HepG2 (cell line): ENCODE data around the gene FERMT2. TPM values are rescaled to one million over a fixed set of nuclear protein-coding genes. Genes with fewer than 3 reads are reported as not detected.

Experiments used
- ATAC-seq: fragments of 200-7000 bp; cut with Tn5 transposase; 3 replicates; pipeline ENCODE4 v1.9.1; 2020; ENCODE audit warnings: mild to moderate bottlenecking, moderate library complexity
- BruUV-seq: library from RNA; stranded (reverse); fragments of 400-500 nt; replicated peaks from 2 replicates; lab custom pipeline; 2021; lab: Mats Ljungman, UMichigan
- CTCF ChIA-PET: fragments of 300-600 bp; formaldehyde crosslinking; extraction: SDS; loops from one replicate; lab custom pipeline; 2021; ENCODE audit warnings: low total read pairs, inconsistent platforms, low intra/inter-chr PET ratio; lab: Yijun Ruan, JAX
- POLR2A ChIA-PET: fragments of 350-600 bp; sonication (Branson Sonifier 250); formaldehyde crosslinking; loops from one replicate; lab custom pipeline; 2020; ENCODE audit warnings: antibody characterized with exemption, inconsistent platforms; lab: Yijun Ruan, JAX
- DNase-seq: peaks from one replicate; pipeline ENCODE4 v3.0.0-alpha.2; 2015; ENCODE audit warnings: low spot score
- FAIRE-seq: peaks from 3 replicates; lab custom pipeline; 2011; peaks lifted over from hg19 to GRCh38; lab: Jason Lieb, UNC
- H2AFZ ChIP-seq: one replicate; pipeline ENCODE4 v1.6.1; 2011; ENCODE audit warnings: low read length, inconsistent platforms
- H3K27ac ChIP-seq: fragments of 300-600 bp; 3 replicates; pipeline ENCODE4 v1.8.0; 2011; ENCODE audit warnings: mixed run types, mild to moderate bottlenecking, mixed read lengths, low read length, inconsistent platforms; ENCODE audit not compliant: insufficient read depth; ENCODE audit errors: extremely low read length
- H3K27me3 ChIP-seq, 2 experiments: fragments of 200-600 bp in 1 of 2; 2 replicates in 1 of 2; 3 replicates in 1 of 2; pipeline versions ENCODE4 v1.6.0 to v1.8.0; 2011; ENCODE audit warnings: low read length in 2 of 2, mild to moderate bottlenecking in 2 of 2, moderate library complexity in 2 of 2, inconsistent platforms in 1 of 2; ENCODE audit not compliant: insufficient read depth in 2 of 2, control insufficient read depth in 1 of 2
- H3K36me3 ChIP-seq, 2 experiments: fragments of 200-600 bp in 1 of 2; replicated peaks in 1 of 2; 2 replicates in 1 of 2; 3 replicates in 1 of 2; pipeline versions ENCODE4 v1.5.1 to v1.8.0; 2011; ENCODE audit warnings: low read length in 2 of 2, inconsistent platforms in 1 of 2; ENCODE audit not compliant: insufficient read depth in 2 of 2, control insufficient read depth in 1 of 2
- H3K4me1 ChIP-seq: 2 replicates; pipeline ENCODE4 v1.5.1; 2012; ENCODE audit warnings: low read length, inconsistent platforms; ENCODE audit not compliant: insufficient read depth
- H3K4me2 ChIP-seq: 2 replicates; pipeline ENCODE4 v1.6.0; 2011; ENCODE audit warnings: low read depth, low read length, inconsistent platforms
- H3K4me3 ChIP-seq, 3 experiments: fragments of 200-600 bp in 1 of 3; sonication (generic), shearing (Covaris generic) in 1 of 3; replicated peaks in 1 of 3; 2 replicates each; pipeline ENCODE4 v1.5.1; 2011 to 2016; ENCODE audit warnings: low read length in 3 of 3, inconsistent platforms in 2 of 3, low read depth in 2 of 3, mild to moderate bottlenecking in 2 of 3, control low read depth in 1 of 3, mixed read lengths in 1 of 3; ENCODE audit not compliant: insufficient read depth in 1 of 3
- H3K79me2 ChIP-seq: one replicate; pipeline ENCODE4 v1.6.1; 2011; ENCODE audit warnings: low read length, inconsistent platforms; ENCODE audit not compliant: insufficient read depth
- H3K9ac ChIP-seq: 2 replicates; pipeline ENCODE4 v1.6.0; 2011; ENCODE audit warnings: mild to moderate bottlenecking, low read depth, low read length, inconsistent platforms; ENCODE audit not compliant: insufficient read depth
- H3K9me3 ChIP-seq: 2 replicates; pipeline ENCODE4 v1.5.1; 2012; ENCODE audit warnings: mild to moderate bottlenecking, low read length
- H4K20me1 ChIP-seq: 2 replicates; pipeline ENCODE4 v1.6.0; 2011; ENCODE audit warnings: inconsistent platforms, mild to moderate bottlenecking, low read length, moderate library complexity; ENCODE audit not compliant: insufficient read depth
- GPN1 ChIP-seq: sonication (generic); formaldehyde crosslinking; IDR thresholded peaks from 2 replicates; pipeline ENCODE4 v1.5.1; 2020; ENCODE audit warnings: missing genetic modification reagents, borderline replicate concordance
- HCFC1 ChIP-seq: fragments of 150-350 bp; IDR thresholded peaks from 2 replicates; pipeline ENCODE4 v1.6.1; 2014; ENCODE audit warnings: low read depth, low read length
- HDAC1 ChIP-seq: sonication (generic); formaldehyde crosslinking; IDR thresholded peaks from 2 replicates; pipeline ENCODE4 v1.5.1; 2020; ENCODE audit warnings: mild to moderate bottlenecking, missing genetic modification reagents
- HNF4A ChIP-seq: sonication (generic); formaldehyde crosslinking; IDR thresholded peaks from 2 replicates; pipeline ENCODE4 v1.4.0; 2020; ENCODE audit warnings: missing genetic modification reagents
- HOXA3 ChIP-seq: sonication (generic); formaldehyde crosslinking; IDR thresholded peaks from 2 replicates; pipeline ENCODE4 v1.5.0; 2020; ENCODE audit warnings: missing genetic modification reagents
- JDP2 ChIP-seq: sonication (generic); formaldehyde crosslinking; IDR thresholded peaks from 2 replicates; pipeline ENCODE4 v1.8.1; 2022; ENCODE audit warnings: missing genetic modification reagents, borderline replicate concordance
- MAF1 ChIP-seq: sonication (generic); formaldehyde crosslinking; IDR thresholded peaks from 2 replicates; pipeline ENCODE4 v1.5.0; 2020; ENCODE audit warnings: missing genetic modification reagents, borderline replicate concordance
- NR2C2 ChIP-seq: sonication (generic); formaldehyde crosslinking; IDR thresholded peaks from 2 replicates; pipeline ENCODE4 v1.4.0; 2020; ENCODE audit warnings: missing genetic modification reagents, mild to moderate bottlenecking, moderate library complexity, borderline replicate concordance
- SNRNP70 ChIP-seq: fragments of 200-400 bp; formaldehyde crosslinking; IDR thresholded peaks from 2 replicates; pipeline ENCODE4 v1.6.1; 2017; ENCODE audit warnings: mild to moderate bottlenecking, low read depth, low read length, moderate library complexity
- ZBTB1 ChIP-seq: sonication (generic); formaldehyde crosslinking; IDR thresholded peaks from 2 replicates; pipeline ENCODE4 v1.4.0; 2020; ENCODE audit warnings: missing genetic modification reagents, borderline replicate concordance
- ZFP36L2 ChIP-seq: sonication (generic); formaldehyde crosslinking; IDR thresholded peaks from 2 replicates; pipeline ENCODE4 v1.4.0; 2020; ENCODE audit warnings: missing genetic modification reagents
- ZNF333 ChIP-seq: sonication (generic); formaldehyde crosslinking; IDR thresholded peaks from 2 replicates; pipeline ENCODE4 v1.4.0; 2020; ENCODE audit warnings: mild to moderate bottlenecking, missing genetic modification reagents, borderline replicate concordance
- ZNF343 ChIP-seq: sonication (generic); formaldehyde crosslinking; IDR thresholded peaks from 2 replicates; pipeline ENCODE4 v1.4.0; 2020; ENCODE audit warnings: mild to moderate bottlenecking, missing genetic modification reagents
- ZNF598 ChIP-seq: sonication (generic); formaldehyde crosslinking; IDR thresholded peaks from 2 replicates; pipeline ENCODE4 v1.5.1; 2020; ENCODE audit warnings: mild to moderate bottlenecking, missing genetic modification reagents, borderline replicate concordance
- ZNF747 ChIP-seq: sonication (generic); formaldehyde crosslinking; IDR thresholded peaks from 2 replicates; pipeline ENCODE4 v1.8.1; 2023; ENCODE audit warnings: missing genetic modification reagents, mild to moderate bottlenecking, borderline replicate concordance
- ZNF816 ChIP-seq: sonication (generic); formaldehyde crosslinking; IDR thresholded peaks from 2 replicates; pipeline ENCODE4 v1.8.0; 2022; ENCODE audit warnings: missing genetic modification reagents, mild to moderate bottlenecking, borderline replicate concordance
- WGBS: methylation state at CpG from one replicate; pipeline ENCODE4 v1.1.6; 2017; ENCODE audit warnings: low lambda C conversion rate; 5-methylcytosine and 5-hydroxymethylcytosine counted together
- in situ Hi-C: cut with HindIII; loops from 2 replicates; pipeline ENCODE4 v1.10.0; 2017; ENCODE audit warnings: low pct_unique_long_range_greater_than_20kb; ENCODE audit not compliant: extremely low pct_ligation_motif_present
- intact Hi-C: fragments of 100-400 bp; cut with micrococcal nuclease; formaldehyde crosslinking; loops from one replicate; pipeline ENCODE4 v1.10.0; 2022; ENCODE audit not compliant: unreplicated experiment
- polyA plus RNA-seq, 8 experiments: library from polyadenylated mRNA; depleted of rRNA in 3 of 8; stranded (reverse) in 7 of 8; unstranded in 1 of 8; fragments of >200 nt; fragmentation: Illumina TruSeq in 4 of 8; extraction: Trizol in 4 of 8; gene quantifications; 2 replicates each; pipeline versions ENCODE4 v1.2.1 to v1.2.3, GENCODE V29; 2011 to 2016; ENCODE audit warnings: low read depth in 4 of 8, missing spikeins in 1 of 8, mixed read lengths in 1 of 8; ENCODE audit not compliant: insufficient read depth in 1 of 8
- total RNA-seq, 5 experiments: library from RNA; depleted of rRNA; stranded (reverse); fragments of >200 nt; fragmentation: Illumina TruSeq; extraction: Trizol; gene quantifications; 2 replicates each; pipeline ENCODE4 v1.2.3, GENCODE V29; 2016; ENCODE audit warnings: low read depth in 1 of 5
- TF ChIP-seq, protein P1 (sequence below): sonication (generic); formaldehyde crosslinking; IDR thresholded peaks from 2 replicates; pipeline ENCODE4 v1.5.0; 2020; ENCODE audit warnings: missing genetic modification reagents, mild to moderate bottlenecking, borderline replicate concordance
- TF ChIP-seq, protein P2 (sequence below): sonication (generic); formaldehyde crosslinking; IDR thresholded peaks from 2 replicates; pipeline ENCODE4 v1.8.1; 2023; ENCODE audit warnings: mild to moderate bottlenecking, missing genetic modification reagents
- TF ChIP-seq, protein P3 (sequence below): conservative IDR thresholded peaks from 2 replicates; pipeline ENCODE4 v1.6.1; 2018; ENCODE audit warnings: missing genetic modification reagents

The FERMT2 gene
- total and polyA plus RNA-seq, 2 of the 13 experiments (the other 11 are each of a cell fraction or from before 2014, with no cell fraction given): 36.2 to 60.4 TPM

DNA sequence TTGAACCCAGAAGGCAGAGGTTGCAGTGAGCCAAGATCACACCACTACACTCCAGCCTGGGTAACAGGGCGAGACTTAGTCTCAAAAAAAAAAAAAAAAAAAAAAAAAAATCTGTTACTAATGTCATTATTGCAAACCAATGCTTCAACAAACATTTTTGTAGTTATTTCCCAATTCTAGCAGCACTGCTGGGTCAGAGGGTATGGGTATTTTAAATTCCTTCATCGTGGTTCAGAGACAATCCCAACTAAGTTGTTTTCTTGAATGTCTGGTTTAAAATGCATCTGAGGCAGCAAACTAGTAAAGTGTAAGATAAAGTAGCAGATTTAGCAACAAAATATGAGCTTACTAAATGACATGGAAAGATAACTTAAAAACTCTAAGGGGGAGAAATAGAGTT, 65.6 kb downstream of the FERMT2 start:
- no peaks in the 10 kb centered on the region for H3K79me2 ChIP-seq
- WGBS: 90% methylated on average over 2 of the region's 2 CpGs
- in situ Hi-C loops (no loop called here), intact Hi-C loops (no loop called here)
- ATAC-seq (no peak), DNase-seq (no peak), FAIRE-seq (no peak)
- no peaks in the 10 kb centered on the region for H3K4me1 ChIP-seq
- H3K9me3 ChIP-seq: no peaks in the 10 kb centered on the region
- BruUV-seq: no TSS peak
- H3K27ac ChIP-seq: no peak overlapping the region
- H3K9ac ChIP-seq: no peak overlapping the region
- no peak overlapping the region for H3K4me2 ChIP-seq
- CTCF ChIA-PET: no interaction called here
- H2AFZ ChIP-seq: no peak overlapping the region
- H4K20me1 ChIP-seq: no peaks in the 10 kb centered on the region
- TF ChIP-seq ZBTB1 (no peak), ZNF343 (CRISPR knock-in tag) (no peak), ZFP36L2 (CRISPR knock-in tag) (no peak), JDP2 (CRISPR knock-in tag) (no peak)
- TF ChIP-seq, protein P1, sequence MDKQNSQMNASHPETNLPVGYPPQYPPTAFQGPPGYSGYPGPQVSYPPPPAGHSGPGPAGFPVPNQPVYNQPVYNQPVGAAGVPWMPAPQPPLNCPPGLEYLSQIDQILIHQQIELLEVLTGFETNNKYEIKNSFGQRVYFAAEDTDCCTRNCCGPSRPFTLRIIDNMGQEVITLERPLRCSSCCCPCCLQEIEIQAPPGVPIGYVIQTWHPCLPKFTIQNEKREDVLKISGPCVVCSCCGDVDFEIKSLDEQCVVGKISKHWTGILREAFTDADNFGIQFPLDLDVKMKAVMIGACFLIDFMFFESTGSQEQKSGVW: no peak
- TF ChIP-seq, protein P2, sequence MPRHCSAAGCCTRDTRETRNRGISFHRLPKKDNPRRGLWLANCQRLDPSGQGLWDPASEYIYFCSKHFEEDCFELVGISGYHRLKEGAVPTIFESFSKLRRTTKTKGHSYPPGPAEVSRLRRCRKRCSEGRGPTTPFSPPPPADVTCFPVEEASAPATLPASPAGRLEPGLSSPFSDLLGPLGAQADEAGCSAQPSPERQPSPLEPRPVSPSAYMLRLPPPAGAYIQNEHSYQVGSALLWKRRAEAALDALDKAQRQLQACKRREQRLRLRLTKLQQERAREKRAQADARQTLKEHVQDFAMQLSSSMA (CRISPR knock-in tag): no peak
- no peaks in the 10 kb centered on the region for H3K27me3 ChIP-seq
- peaks cover 7 to 37% of the 10 kb centered on the region in 2 experiments for H3K36me3 ChIP-seq
- no peak overlapping the region for H3K4me3 ChIP-seq
- POLR2A ChIA-PET: no interaction called here

DNA sequence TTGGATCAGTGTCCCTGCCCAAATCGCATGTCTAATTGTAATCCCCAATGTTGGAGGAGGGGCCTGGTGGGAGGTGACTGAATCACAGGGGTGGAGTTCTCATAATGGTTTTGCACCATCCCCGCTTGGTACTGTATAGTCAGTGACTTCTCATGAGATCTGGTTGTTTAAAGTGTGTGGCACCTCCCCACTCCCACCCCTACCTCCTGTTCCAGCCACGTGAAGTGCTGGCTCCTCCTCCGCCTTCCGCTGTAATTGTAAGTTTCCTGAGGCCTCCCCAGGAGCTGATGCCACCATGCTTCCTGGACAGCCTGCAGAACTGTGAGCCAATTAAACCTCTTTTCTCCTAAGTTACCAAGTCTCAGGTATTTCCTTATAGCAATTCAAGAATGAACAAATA, 67.2 kb downstream of the FERMT2 start:
- no peaks in the 10 kb centered on the region for H4K20me1 ChIP-seq
- H3K9ac ChIP-seq: no peak overlapping the region
- H2AFZ ChIP-seq: no peak overlapping the region
- no peaks in the 10 kb centered on the region for H3K79me2 ChIP-seq
- POLR2A ChIA-PET: no interaction called here
- FAIRE-seq (no peak), ATAC-seq (no peak), DNase-seq (no peak)
- H3K36me3 ChIP-seq: peaks cover 6 to 41% of the 10 kb centered on the region in 2 experiments
- intact Hi-C loops: no loop called here
- no peaks in the 10 kb centered on the region for H3K9me3 ChIP-seq
- no peak overlapping the region for H3K4me3 ChIP-seq
- in situ Hi-C loops: no loop called here
- 92% methylated on average over 4 of the region's 5 CpGs for WGBS
- no peak overlapping the region for H3K4me2 ChIP-seq
- CTCF ChIA-PET: no interaction called here
- no peak overlapping the region for H3K27ac ChIP-seq
- H3K4me1 ChIP-seq: no peaks in the 10 kb centered on the region
- BruUV-seq: no TSS peak
- H3K27me3 ChIP-seq: no peaks in the 10 kb centered on the region
- no peak for TF ChIP-seq ZNF598
- TF ChIP-seq, protein P3, sequence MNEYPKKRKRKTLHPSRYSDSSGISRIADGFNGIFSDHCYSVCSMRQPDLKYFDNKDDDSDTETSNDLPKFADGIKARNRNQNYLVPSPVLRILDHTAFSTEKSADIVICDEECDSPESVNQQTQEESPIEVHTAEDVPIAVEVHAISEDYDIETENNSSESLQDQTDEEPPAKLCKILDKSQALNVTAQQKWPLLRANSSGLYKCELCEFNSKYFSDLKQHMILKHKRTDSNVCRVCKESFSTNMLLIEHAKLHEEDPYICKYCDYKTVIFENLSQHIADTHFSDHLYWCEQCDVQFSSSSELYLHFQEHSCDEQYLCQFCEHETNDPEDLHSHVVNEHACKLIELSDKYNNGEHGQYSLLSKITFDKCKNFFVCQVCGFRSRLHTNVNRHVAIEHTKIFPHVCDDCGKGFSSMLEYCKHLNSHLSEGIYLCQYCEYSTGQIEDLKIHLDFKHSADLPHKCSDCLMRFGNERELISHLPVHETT: no peak
- no peak for TF ChIP-seq ZNF816
- no peak for TF ChIP-seq SNRNP70
- TF ChIP-seq ZNF747 (CRISPR knock-in tag): no peak
- no peak for TF ChIP-seq ZNF333 (CRISPR knock-in tag)
- no peak for TF ChIP-seq NR2C2
- TF ChIP-seq HNF4A (CRISPR knock-in tag): no peak
- no peak for TF ChIP-seq HOXA3 (CRISPR knock-in tag)
- no peak for TF ChIP-seq MAF1 (CRISPR knock-in tag)
- no peak for TF ChIP-seq GPN1 (CRISPR knock-in tag)
- no peak for TF ChIP-seq HDAC1 (CRISPR knock-in tag)
- TF ChIP-seq HCFC1: no peak
